Caco-2 (cell line): ENCODE results near the gene NHSL2. TPM values are rescaled to one million over a fixed set of nuclear protein-coding genes. Genes with fewer than 3 reads are reported as not detected.

Experiments
- BruUV-seq: library from RNA; stranded (reverse); fragments of 400-500 nt; replicated peaks from 2 replicates; lab custom pipeline; 2021; lab: Mats Ljungman, UMichigan
- CTCF ChIA-PET: fragments of 300-600 bp; sonication (Branson Sonifier 250); formaldehyde crosslinking; loops from one replicate; lab custom pipeline; 2022; ENCODE audit warnings: antibody characterized with exemption; lab: Charles Lee
- POLR2A ChIA-PET: fragments of 300-600 bp; sonication (Branson Sonifier 250); formaldehyde crosslinking; loops from one replicate; lab custom pipeline; 2022; ENCODE audit warnings: antibody characterized with exemption; lab: Charles Lee
- DNase-seq, 2 experiments: peaks; one replicate each; pipeline versions ENCODE4 v3.0.0 to v3.0.0-alpha.2; 2020 to 2022
- H3K27me3 ChIP-seq: replicated peaks from 2 replicates; pipeline ENCODE4 v1.6.0; 2011; ENCODE audit warnings: low read length; ENCODE audit not compliant: control insufficient read depth, insufficient read depth
- H3K36me3 ChIP-seq: 2 replicates; pipeline ENCODE4 v1.5.1; 2011; ENCODE audit warnings: low read length; ENCODE audit not compliant: control insufficient read depth, insufficient read depth
- H3K4me1 ChIP-seq: fragments of 250-450 bp; sonication (Bioruptor Pico); 2 replicates; pipeline ENCODE4 v1.5.1; 2020; ENCODE audit warnings: mild to moderate bottlenecking
- H3K4me3 ChIP-seq: 2 replicates; pipeline ENCODE4 v1.5.1; 2011; ENCODE audit warnings: low read depth, mild to moderate bottlenecking, control low read depth, low read length
- H3K9me3 ChIP-seq: fragments of 250-450 bp; sonication (Bioruptor Pico); 2 replicates; pipeline ENCODE4 v1.5.1; 2020; ENCODE audit warnings: mild to moderate bottlenecking, moderate library complexity
- H3K27ac Mint-ChIP-seq: one replicate; pipeline ENCODE4 v1.8.0; 2022; ENCODE audit warnings: mixed read lengths; ENCODE audit not compliant: unreplicated experiment
- H3K27me3 Mint-ChIP-seq: one replicate; pipeline ENCODE4 v1.8.0; 2022; ENCODE audit warnings: mixed read lengths; ENCODE audit not compliant: insufficient read depth, unreplicated experiment
- H3K36me3 Mint-ChIP-seq: one replicate; pipeline ENCODE4 v1.8.0; 2022; ENCODE audit warnings: mild to moderate bottlenecking, mixed read lengths; ENCODE audit not compliant: insufficient read depth, unreplicated experiment
- H3K4me1 Mint-ChIP-seq: one replicate; pipeline ENCODE4 v1.8.0; 2022; ENCODE audit warnings: low read depth, mixed read lengths; ENCODE audit not compliant: unreplicated experiment
- H3K4me3 Mint-ChIP-seq: one replicate; pipeline ENCODE4 v1.8.0; 2022; ENCODE audit warnings: mild to moderate bottlenecking, moderate library complexity, mixed read lengths; ENCODE audit not compliant: unreplicated experiment
- H3K9me3 Mint-ChIP-seq: one replicate; pipeline ENCODE4 v1.8.0; 2022; ENCODE audit warnings: mixed read lengths; ENCODE audit not compliant: unreplicated experiment
- intact Hi-C: fragments of 100-400 bp; cut with micrococcal nuclease; formaldehyde crosslinking; loops from one replicate; pipeline ENCODE4 v1.10.0; 2022; ENCODE audit not compliant: unreplicated experiment
- total RNA-seq: library from RNA; stranded (reverse); gene quantifications from 2 replicates; pipeline ENCODE4 v1.2.3, GENCODE V29; 2022
- TF ChIP-seq, protein P1 (sequence below), 2 experiments: fragments of 200-600 bp in 1 of 2; IDR thresholded peaks; 1 replicate in 1 of 2; 2 replicates in 1 of 2; pipeline versions ENCODE4 v1.5.1 to v1.8.0; 2011 to 2022; ENCODE audit warnings: antibody characterized with exemption in 1 of 2, control low read depth in 1 of 2, inconsistent platforms in 1 of 2, low read depth in 1 of 2, low read length in 1 of 2, mild to moderate bottlenecking in 1 of 2, moderate library complexity in 1 of 2; ENCODE audit not compliant: insufficient read depth in 1 of 2, severe bottlenecking in 1 of 2, unreplicated experiment in 1 of 2

The NHSL2 gene
- total RNA-seq, 1 experiment from 2014 or later, result 0.18 TPM

DNA sequence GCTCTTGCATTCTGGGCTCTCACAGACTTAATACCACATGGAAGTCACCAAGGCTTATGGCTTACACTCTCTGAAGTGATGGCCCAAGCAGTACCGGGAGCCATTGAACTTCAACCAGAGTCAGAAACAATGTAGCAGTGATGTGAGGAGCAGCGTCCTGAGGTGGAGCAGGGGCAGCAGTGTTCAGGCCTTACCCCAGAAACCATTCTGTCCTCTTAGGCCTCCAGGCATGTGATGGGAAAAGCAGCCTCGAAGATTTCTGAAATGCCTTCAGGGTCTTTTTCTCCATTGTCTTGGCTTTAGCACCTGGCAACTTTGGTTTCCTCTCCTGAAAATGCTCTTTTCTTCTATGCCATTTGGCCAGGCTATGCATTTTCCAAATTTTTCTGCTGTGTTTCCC, 248.1 kb downstream of the NHSL2 start:
- CTCF ChIA-PET, result no interaction called here
- H3K4me3 Mint-ChIP-seq, result no peak overlapping the region

DNA sequence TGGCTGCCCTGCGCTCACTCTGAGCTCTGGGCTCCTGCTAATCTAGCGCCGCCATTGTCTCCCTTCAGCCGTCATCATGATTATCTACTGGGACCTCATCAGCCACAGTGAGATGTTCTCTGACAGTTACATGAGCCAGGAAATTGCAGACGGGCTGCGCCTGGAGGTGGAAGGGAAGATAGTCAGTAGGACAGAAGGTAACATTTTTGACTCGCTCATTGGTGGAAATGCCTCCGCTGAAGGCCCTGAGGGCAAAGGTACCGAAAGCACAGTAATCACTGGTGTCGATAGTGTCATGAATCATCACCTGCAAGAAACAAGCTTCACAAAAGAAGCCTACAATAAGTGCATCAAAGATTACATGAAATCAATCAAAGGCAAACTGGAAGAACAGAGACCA, 249.1 kb downstream of the NHSL2 start:
- Histone ChIP-seq H3K4me1 (no peaks in the 10 kb centered on the region), H3K9me3 (no peaks in the 10 kb centered on the region), H3K4me3 (no peak overlapping the region), H3K36me3 (no peaks in the 10 kb centered on the region), H3K27me3 (no peaks in the 10 kb centered on the region)
- ChIA-PET CTCF (no interaction called here), POLR2A (no interaction called here)
- no peak overlapping the region for H3K4me3 Mint-ChIP-seq
- peaks cover 10% of the 10 kb centered on the region for H3K9me3 Mint-ChIP-seq
- TF ChIP-seq, protein P1, sequence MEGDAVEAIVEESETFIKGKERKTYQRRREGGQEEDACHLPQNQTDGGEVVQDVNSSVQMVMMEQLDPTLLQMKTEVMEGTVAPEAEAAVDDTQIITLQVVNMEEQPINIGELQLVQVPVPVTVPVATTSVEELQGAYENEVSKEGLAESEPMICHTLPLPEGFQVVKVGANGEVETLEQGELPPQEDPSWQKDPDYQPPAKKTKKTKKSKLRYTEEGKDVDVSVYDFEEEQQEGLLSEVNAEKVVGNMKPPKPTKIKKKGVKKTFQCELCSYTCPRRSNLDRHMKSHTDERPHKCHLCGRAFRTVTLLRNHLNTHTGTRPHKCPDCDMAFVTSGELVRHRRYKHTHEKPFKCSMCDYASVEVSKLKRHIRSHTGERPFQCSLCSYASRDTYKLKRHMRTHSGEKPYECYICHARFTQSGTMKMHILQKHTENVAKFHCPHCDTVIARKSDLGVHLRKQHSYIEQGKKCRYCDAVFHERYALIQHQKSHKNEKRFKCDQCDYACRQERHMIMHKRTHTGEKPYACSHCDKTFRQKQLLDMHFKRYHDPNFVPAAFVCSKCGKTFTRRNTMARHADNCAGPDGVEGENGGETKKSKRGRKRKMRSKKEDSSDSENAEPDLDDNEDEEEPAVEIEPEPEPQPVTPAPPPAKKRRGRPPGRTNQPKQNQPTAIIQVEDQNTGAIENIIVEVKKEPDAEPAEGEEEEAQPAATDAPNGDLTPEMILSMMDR (IDR thresholded peaks at IDR 0.05; ENCODE audit: insufficient read depth in 1 of 2, low read depth in 1 of 2, low read length in 1 of 2, severe bottlenecking in 1 of 2, unreplicated experiment in 1 of 2), result no peak
- H3K36me3 Mint-ChIP-seq, result no peaks in the 10 kb centered on the region
- intact Hi-C loops, result no loop called here
- H3K4me1 Mint-ChIP-seq, result no peaks in the 10 kb centered on the region
- no peak for DNase-seq
- no peak overlapping the region for H3K27ac Mint-ChIP-seq
- no TSS peak for BruUV-seq
- peaks cover 2% of the 10 kb centered on the region for H3K27me3 Mint-ChIP-seq

More for the DNA sequence above, 248.1 kb downstream of the NHSL2 start:
- POLR2A ChIA-PET, result no interaction called here
- Mint-ChIP-seq H3K36me3 (no peaks in the 10 kb centered on the region), H3K27ac (no peak overlapping the region), H3K4me1 (no peaks in the 10 kb centered on the region), H3K9me3 (peaks cover 10% of the 10 kb centered on the region), H3K27me3 (peaks cover 2% of the 10 kb centered on the region)
- H3K4me1 ChIP-seq, result no peaks in the 10 kb centered on the region
- no peaks in the 10 kb centered on the region for H3K9me3 ChIP-seq
- no TSS peak for BruUV-seq
- no peaks in the 10 kb centered on the region for H3K36me3 ChIP-seq
- TF ChIP-seq, protein P1 (IDR thresholded peaks at IDR 0.05; ENCODE audit: insufficient read depth in 1 of 2, low read depth in 1 of 2, low read length in 1 of 2, severe bottlenecking in 1 of 2, unreplicated experiment in 1 of 2), result no peak
- H3K27me3 ChIP-seq, result no peaks in the 10 kb centered on the region
- DNase-seq, result no peak
- H3K4me3 ChIP-seq, result no peak overlapping the region
- intact Hi-C loops, result no loop called here

DNA sequence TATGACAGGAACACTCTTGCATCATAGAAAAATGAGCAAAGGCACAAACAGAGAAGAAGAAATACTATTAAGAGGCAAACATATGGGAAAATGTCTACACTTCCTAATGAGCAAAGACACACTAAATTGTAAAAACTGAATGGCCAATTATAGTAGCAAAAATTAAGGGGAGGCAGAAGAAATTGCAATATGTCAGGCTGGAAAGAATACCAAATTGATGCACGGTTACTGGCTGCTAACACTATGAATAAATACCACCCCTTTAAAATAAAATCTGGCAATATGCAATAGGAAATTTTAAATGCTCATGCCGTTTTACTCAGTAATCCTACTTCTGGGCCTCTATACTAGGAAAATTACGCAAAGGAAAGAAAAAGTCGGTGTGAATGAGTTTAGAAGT, 254.9 kb downstream of the NHSL2 start:
- no peaks in the 10 kb centered on the region for H3K4me1 Mint-ChIP-seq
- TF ChIP-seq, protein P1 (IDR thresholded peaks at IDR 0.05; ENCODE audit: insufficient read depth in 1 of 2, low read depth in 1 of 2, low read length in 1 of 2, severe bottlenecking in 1 of 2, unreplicated experiment in 1 of 2), result no peak
- CTCF ChIA-PET, result no interaction called here
- POLR2A ChIA-PET, result no interaction called here
- no peak overlapping the region for H3K4me3 Mint-ChIP-seq
- H3K27me3 Mint-ChIP-seq, result no peaks in the 10 kb centered on the region
- no peak overlapping the region for H3K4me3 ChIP-seq
- H3K27ac Mint-ChIP-seq, result no peak overlapping the region
- intact Hi-C loops, result no loop called here
- DNase-seq, result no peak
- H3K9me3 ChIP-seq, result no peaks in the 10 kb centered on the region
- no peaks in the 10 kb centered on the region for H3K36me3 Mint-ChIP-seq
- no TSS peak for BruUV-seq
- no peaks in the 10 kb centered on the region for H3K27me3 ChIP-seq
- H3K9me3 Mint-ChIP-seq, result no peaks in the 10 kb centered on the region
- H3K4me1 ChIP-seq, result no peaks in the 10 kb centered on the region
- H3K36me3 ChIP-seq, result no peaks in the 10 kb centered on the region
